ENCODE results near the gene ID2. TPM values are rescaled to one million over a fixed set of nuclear protein-coding genes. Genes with fewer than 3 reads are reported as not detected.

The ID2 gene
- polyA plus RNA-seq, 2 of the 4 experiments (the other 2 are of a cell fraction): 177 to 181 TPM

GRCh38 chr2:8680822-8681760, 765 bp upstream of the ID2 start (continued):
- no peak for TF ChIP-seq CTCF (IDR thresholded peaks at IDR 0.05)
- no peak for TF ChIP-seq EHF (CRISPR knock-in tag; IDR thresholded peaks at IDR 0.05)
- no peak for TF ChIP-seq CBX8 (IDR thresholded peaks at IDR 0.05)
- no peak for TF ChIP-seq FOSL2 (IDR thresholded peaks at IDR 0.05)
- TF ChIP-seq FOSL2 (CRISPR knock-in tag; IDR thresholded peaks at IDR 0.05): no peak
- TF ChIP-seq RCOR1 (IDR thresholded peaks at IDR 0.05; ENCODE audit: low read depth, low read length): no peak
- no peak for TF ChIP-seq KDM1A (IDR thresholded peaks at IDR 0.05; ENCODE audit: low read depth)
- TF ChIP-seq HOXB13 (CRISPR knock-in tag; IDR thresholded peaks at IDR 0.05; ENCODE audit: low read depth): no peak
- no peak for TF ChIP-seq MAZ (IDR thresholded peaks at IDR 0.05; ENCODE audit: borderline replicate concordance, low read depth, low read length)
- TF ChIP-seq HOXB5 (CRISPR knock-in tag; IDR thresholded peaks at IDR 0.05): no peak
- TF ChIP-seq HEYL (CRISPR knock-in tag; IDR thresholded peaks at IDR 0.05): no peak

GRCh38 chr2:8682719-8683667, 1.1 kb downstream of the ID2 start:
- peak in 1 of 2 experiments; percentile 51 for DNase-seq (ENCODE audit: low read depth in 1 of 2, low spot score in 1 of 2)
- POLR2A ChIA-PET: interaction anchor here (0.7 to 3.3 kb wide), 33 partner anchors 10 to 1586 kb away, joined by 3 to 40 read pairs (median 6); no protein-coding TSS in a partner anchor
- Histone ChIP-seq H3K4me2 (peak overlapping the region; percentile 76), H3K4me1 (0 out of 3 replicates have a peak, but pooled peaks cover 3% of the 10 kb centered on the region), H3K9me3 (no peaks in the 10 kb centered on the region), H3K27ac (peak overlapping the region; percentile 71 to 84), H3K4me3 (peak overlapping the region; percentile 87)
- no peak for ATAC-seq
- TF ChIP-seq RAD21 (conservative IDR thresholded peaks at IDR 0.05 in 1 of 2, IDR thresholded peaks at IDR 0.05 in 1 of 2) (peak; percentile 1 to 12; a peak in 1 of 5 replicates), KDM1A (IDR thresholded peaks at IDR 0.05; ENCODE audit: low read depth) (no peak), CEBPB (IDR thresholded peaks at IDR 0.05) (peak in 1 of 2 experiments; percentile 45; a peak in 1 of 4 replicates), SMC3 (IDR thresholded peaks at IDR 0.05) (peak; percentile 12; the same call in 1 of the 3 replicates), FOXS1 (CRISPR knock-in tag; IDR thresholded peaks at IDR 0.05) (no peak), EP300 (IDR thresholded peaks at IDR 0.05) (no peak), HDAC2 (IDR thresholded peaks at IDR 0.05) (0 out of 2 replicates have a peak, but pooled peaks have one; percentile 7), RNF2 (IDR thresholded peaks at IDR 0.05; ENCODE audit: borderline replicate concordance, low read depth) (no peak)
- TF ChIP-seq, protein P1, sequence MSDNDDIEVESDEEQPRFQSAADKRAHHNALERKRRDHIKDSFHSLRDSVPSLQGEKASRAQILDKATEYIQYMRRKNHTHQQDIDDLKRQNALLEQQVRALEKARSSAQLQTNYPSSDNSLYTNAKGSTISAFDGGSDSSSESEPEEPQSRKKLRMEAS (IDR thresholded peaks at IDR 0.05): peak; percentile 9; the same call in 1 of the 2 replicates
- CTCF ChIA-PET: interaction anchor here (0.7 to 3.2 kb wide), 13 partner anchors 10 to 1587 kb away, joined by 3 to 22 read pairs (median 4); no protein-coding TSS in a partner anchor
- no peak for FAIRE-seq
- 1% methylated on average over 30 of the region's 30 CpGs for WGBS (ENCODE audit: missing lambda C conversion rate)

DNA sequence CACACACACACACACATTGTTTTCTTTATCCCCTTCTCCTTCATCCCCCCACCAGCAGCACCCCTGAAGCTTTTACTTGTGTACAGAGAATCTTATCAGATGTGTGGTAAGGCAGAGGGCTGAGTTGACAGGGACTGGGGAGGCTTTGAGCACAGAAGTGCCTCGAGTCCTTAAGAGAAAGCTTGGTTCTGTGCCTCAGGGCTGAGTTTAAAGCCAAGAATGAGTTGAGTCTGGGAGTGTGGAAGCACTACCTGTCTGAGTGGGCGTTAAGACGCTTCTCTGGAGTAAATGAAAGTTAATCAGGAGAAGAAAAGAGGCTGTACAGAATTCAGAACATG, 2.7 kb downstream of the ID2 start:
- FAIRE-seq (no peak), DNase-seq (ENCODE audit: low read depth in 1 of 2, low spot score in 1 of 2) (peak in 1 of 2 experiments; percentile 51), ATAC-seq (no peak)
- CTCF ChIA-PET: interaction anchor here (1.1 to 1.8 kb wide), 7 partner anchors 14 to 1587 kb away, joined by 3 to 10 read pairs (median 5); no protein-coding TSS in a partner anchor
- Histone ChIP-seq H3K9me3 (no peaks in the 10 kb centered on the region), H3K4me2 (peak overlapping the region; percentile 76), H3K27ac (peak overlapping the region; percentile 88 to 96), H3K4me3 (peak overlapping the region; percentile 87), H3K4me1 (0 out of 3 replicates have a peak, but pooled peaks cover 3% of the 10 kb centered on the region)
- 5% methylated on average over 3 of the region's 3 CpGs for WGBS (ENCODE audit: missing lambda C conversion rate)
- POLR2A ChIA-PET: interaction anchor here (0.6 to 1.1 kb wide), 4 partner anchors 9 to 1258 kb away, joined by 3 read pairs; no protein-coding TSS in a partner anchor
- TF ChIP-seq RARB (CRISPR knock-in tag; IDR thresholded peaks at IDR 0.05) (peak; percentile 83), MAZ (IDR thresholded peaks at IDR 0.05; ENCODE audit: borderline replicate concordance, low read depth, low read length) (no peak), HMGXB4 (CRISPR knock-in tag; IDR thresholded peaks at IDR 0.05; ENCODE audit: borderline replicate concordance) (no peak), JUN (IDR thresholded peaks at IDR 0.05) (no peak; a peak in 1 of 5 replicates), BCL3 (IDR thresholded peaks at IDR 0.05) (0 out of 3 replicates have a peak, but pooled peaks have one; percentile 29), FOSL2 (IDR thresholded peaks at IDR 0.05) (no peak), FOSL2 (CRISPR knock-in tag; IDR thresholded peaks at IDR 0.05) (0 out of 2 replicates have a peak, but pooled peaks have one; percentile 20), HOXB5 (CRISPR knock-in tag; IDR thresholded peaks at IDR 0.05) (no peak)

All from A549 (cell line).